Fibroblast of pulmonary artery (primary cell): ENCODE results near the gene SORCS2.

ENCODE experiments used
- DNase-seq: peaks from one replicate; pipeline ENCODE4 v3.0.0-alpha.2; 2010; ENCODE audit warnings: low read depth
- H3K4me3 ChIP-seq: replicated peaks from 2 replicates; pipeline ENCODE4 v1.5.1; 2011; ENCODE audit warnings: low read depth, mild to moderate bottlenecking, control low read depth, low read length, moderate library complexity
- CTCF ChIP-seq: IDR thresholded peaks from 2 replicates; pipeline ENCODE4 v1.5.1; 2011; ENCODE audit warnings: mild to moderate bottlenecking, control low read depth, low read length, inconsistent platforms; ENCODE audit errors: missing control alignments

The SORCS2 gene

GRCh38 chr4:7790023-7790422 lies 597.7 kb downstream of the SORCS2 start:
- DNase-seq = no peak
- H3K4me3 ChIP-seq = no peak overlapping the region
- TF ChIP-seq CTCF = no peak

- H3K4me3 ChIP-seq = no peak overlapping the region
- TF ChIP-seq CTCF = no peak
- no peak for DNase-seq
These were observed 598.7 kb downstream of the SORCS2 start for GRCh38 chr4:7790999-7791398.
